H9 (cell line): ENCODE measurements around the gene ITGA7. TPM values are rescaled to one million over a fixed set of nuclear protein-coding genes. Genes with fewer than 3 reads are reported as not detected.
A peak's percentile ranks its signal among the peaks of the same experiment; 100 is the strongest.

Source experiments
- DNase-seq: peaks from one replicate; pipeline ENCODE4 v3.0.0-alpha.2; 2017
- H2AFZ ChIP-seq: one replicate; pipeline ENCODE4 v1.6.1; 2013; ENCODE audit warnings: mild to moderate bottlenecking, low read length, control low read depth, moderate library complexity
- H2AK5ac ChIP-seq: 2 replicates; pipeline ENCODE4 v1.6.1; 2013; ENCODE audit warnings: low read length, control low read depth, mixed read lengths; ENCODE audit not compliant: insufficient read length
- H2BK120ac ChIP-seq: one replicate; pipeline ENCODE4 v1.6.1; 2013; ENCODE audit warnings: low read depth, mild to moderate bottlenecking, low read length, control low read depth, inconsistent platforms; ENCODE audit not compliant: poor library complexity, severe bottlenecking
- H2BK12ac ChIP-seq: 2 replicates; pipeline ENCODE4 v1.6.1; 2013; ENCODE audit warnings: low read length, control low read depth, mixed read lengths, low read depth; ENCODE audit not compliant: insufficient read length
- H2BK15ac ChIP-seq: 2 replicates; pipeline ENCODE4 v1.6.1; 2013; ENCODE audit warnings: low read depth, low read length, control low read depth
- H2BK20ac ChIP-seq: one replicate; pipeline ENCODE4 v1.6.1; 2013; ENCODE audit warnings: low read depth, mild to moderate bottlenecking, low read length, control low read depth, inconsistent platforms; ENCODE audit not compliant: poor library complexity, severe bottlenecking
- H2BK5ac ChIP-seq: 2 replicates; pipeline ENCODE4 v1.6.1; 2013; ENCODE audit warnings: low read length, control low read depth, mixed read lengths; ENCODE audit not compliant: insufficient read length
- H3K14ac ChIP-seq: 2 replicates; pipeline ENCODE4 v1.6.1; 2013; ENCODE audit warnings: low read length, control low read depth; ENCODE audit not compliant: insufficient read depth
- H3K18ac ChIP-seq: 2 replicates; pipeline ENCODE4 v1.6.1; 2013; ENCODE audit warnings: low read depth, mild to moderate bottlenecking, mixed read lengths, low read length, control low read depth; ENCODE audit not compliant: insufficient read length
- H3K23ac ChIP-seq: 2 replicates; pipeline ENCODE4 v1.6.1; 2013; ENCODE audit warnings: low read length, control low read depth, mixed read lengths, low read depth; ENCODE audit not compliant: insufficient read length
- H3K23me2 ChIP-seq: 2 replicates; pipeline ENCODE4 v1.6.1; 2013; ENCODE audit warnings: low read depth, mild to moderate bottlenecking, mixed read lengths, low read length, control low read depth; ENCODE audit not compliant: insufficient read length, poor library complexity, severe bottlenecking
- H3K27ac ChIP-seq: 2 replicates; pipeline ENCODE4 v1.5.1; 2013; ENCODE audit warnings: low read length, control low read depth, mixed read lengths, low read depth; ENCODE audit not compliant: insufficient read length
- H3K27me3 ChIP-seq: 2 replicates; pipeline ENCODE4 v1.6.1; 2013; ENCODE audit warnings: low read length, control low read depth, inconsistent platforms; ENCODE audit not compliant: insufficient read depth
- H3K4ac ChIP-seq: 2 replicates; pipeline ENCODE4 v1.6.1; 2013; ENCODE audit warnings: low read depth, mild to moderate bottlenecking, control low read depth, inconsistent platforms, low read length, moderate library complexity
- H3K4me1 ChIP-seq: 2 replicates; pipeline ENCODE4 v1.6.1; 2013; ENCODE audit warnings: low read length, control low read depth, inconsistent platforms; ENCODE audit not compliant: insufficient read depth
- H3K4me2 ChIP-seq: 2 replicates; pipeline ENCODE4 v1.6.1; 2013; ENCODE audit warnings: low read length, control low read depth, mixed read lengths; ENCODE audit not compliant: insufficient read length, insufficient read depth
- H3K56ac ChIP-seq: 2 replicates; pipeline ENCODE4 v1.6.1; 2013; ENCODE audit warnings: low read depth, mild to moderate bottlenecking, mixed read lengths, low read length, control low read depth; ENCODE audit not compliant: insufficient read length
- H3K79me1 ChIP-seq: 2 replicates; pipeline ENCODE4 v1.6.1; 2013; ENCODE audit warnings: low read depth, mild to moderate bottlenecking, moderate library complexity, low read length, control low read depth, inconsistent platforms; ENCODE audit not compliant: insufficient read depth, poor library complexity, severe bottlenecking
- H3K79me2 ChIP-seq: 2 replicates; pipeline ENCODE4 v1.6.1; 2013; ENCODE audit warnings: low read length, control low read depth, inconsistent platforms; ENCODE audit not compliant: insufficient read depth
- H3K9ac ChIP-seq: 2 replicates; pipeline ENCODE4 v1.6.1; 2013; ENCODE audit warnings: low read length, control low read depth, mixed read lengths; ENCODE audit not compliant: insufficient read length; ENCODE audit errors: extremely low read depth
- H3K9me3 ChIP-seq: one replicate; pipeline ENCODE4 v1.6.1; 2013; ENCODE audit warnings: low read depth, low read length, inconsistent platforms; ENCODE audit not compliant: control insufficient read depth
- H3T11ph ChIP-seq: one replicate; pipeline ENCODE4 v1.6.1; 2013; ENCODE audit warnings: mild to moderate bottlenecking, low read length, control low read depth, inconsistent platforms
- H4K20me1 ChIP-seq: one replicate; pipeline ENCODE4 v1.6.1; 2013; ENCODE audit not compliant: control insufficient read depth, insufficient read length, insufficient read depth
- H4K5ac ChIP-seq: 2 replicates; pipeline ENCODE4 v1.6.1; 2013; ENCODE audit warnings: low read depth, mild to moderate bottlenecking, mixed read lengths, low read length, control low read depth; ENCODE audit not compliant: insufficient read length
- H4K8ac ChIP-seq: replicated peaks from 2 replicates; pipeline ENCODE4 v1.6.1; 2013; ENCODE audit warnings: low read length, control low read depth, mixed read lengths, low read depth; ENCODE audit not compliant: insufficient read length
- H4K91ac ChIP-seq: 2 replicates; pipeline ENCODE4 v1.6.1; 2013; ENCODE audit warnings: low read depth, mild to moderate bottlenecking, moderate library complexity, mixed read lengths, low read length, control low read depth; ENCODE audit not compliant: insufficient read length
- H3K27ac Mint-ChIP-seq, 3 experiments: 2 replicates in 2 of 3; 3 replicates in 1 of 3; pipeline ENCODE4 v1.8.0; 2020 to 2021; ENCODE audit warnings: mixed read lengths in 3 of 3, mild to moderate bottlenecking in 1 of 3, moderate library complexity in 1 of 3
- H3K27me3 Mint-ChIP-seq: 2 replicates; pipeline ENCODE4 v1.8.0; 2021; ENCODE audit warnings: low read depth, mild to moderate bottlenecking, moderate library complexity, mixed read lengths
- H3K36me3 Mint-ChIP-seq, 3 experiments: 2 replicates in 2 of 3; 3 replicates in 1 of 3; pipeline ENCODE4 v1.8.0; 2020 to 2021; ENCODE audit warnings: low read depth in 3 of 3, mixed read lengths in 3 of 3; ENCODE audit not compliant: insufficient read depth in 1 of 3
- H3K4me1 Mint-ChIP-seq, 2 experiments: 2 replicates each; pipeline ENCODE4 v1.8.0; 2020; ENCODE audit warnings: mixed read lengths in 2 of 2
- H3K4me3 Mint-ChIP-seq, 2 experiments: 2 replicates in 1 of 2; 3 replicates in 1 of 2; pipeline ENCODE4 v1.8.0; 2020 to 2021; ENCODE audit warnings: mild to moderate bottlenecking in 2 of 2, mixed read lengths in 2 of 2, moderate library complexity in 1 of 2
- H3K9me3 Mint-ChIP-seq, 2 experiments: 2 replicates in 1 of 2; 3 replicates in 1 of 2; pipeline ENCODE4 v1.8.0; 2020; ENCODE audit warnings: mild to moderate bottlenecking in 2 of 2, mixed read lengths in 2 of 2, moderate library complexity in 1 of 2
- CTCF ChIP-seq: fragments of 200-600 bp; sonication (generic); conservative IDR thresholded peaks from 3 replicates; pipeline ENCODE4 v1.8.0; 2021; ENCODE audit warnings: antibody characterized with exemption, mild to moderate bottlenecking
- total RNA-seq: library from RNA; stranded (reverse); gene quantifications from 2 replicates; pipeline ENCODE4 v1.2.1, GENCODE V29; 2021

Gene ITGA7
- total RNA-seq, 1 experiment from 2014 or later: 119 TPM

- no peaks in the 10 kb centered on the region for H4K20me1 ChIP-seq
- H2BK15ac ChIP-seq: no peak overlapping the region
- H3K27me3 Mint-ChIP-seq: peaks cover 9% of the 10 kb centered on the region
- H3K36me3 Mint-ChIP-seq: no peaks in the 10 kb centered on the region; a peak in 1 of 7 replicates
- H3K4me3 Mint-ChIP-seq: no peak overlapping the region
- H4K8ac ChIP-seq: no peak overlapping the region
- no peak overlapping the region for H2BK20ac ChIP-seq
- H3K27ac Mint-ChIP-seq: peak overlapping the region in 1 of 3 experiments; percentile 88; a peak in 1 of 7 replicates
- H2AFZ ChIP-seq: no peak overlapping the region
- no peak overlapping the region for H3K23ac ChIP-seq
- no peaks in the 10 kb centered on the region for H3K79me2 ChIP-seq
- no peak overlapping the region for H3K4ac ChIP-seq
- H2AK5ac ChIP-seq: no peak overlapping the region
- H3K14ac ChIP-seq: no peak overlapping the region
- no peak overlapping the region for H3K18ac ChIP-seq
- H3K9me3 ChIP-seq: no peaks in the 10 kb centered on the region
- no peaks in the 10 kb centered on the region for H3K27me3 ChIP-seq
- peaks cover 0 to 3% of the 10 kb centered on the region in 2 experiments; a peak in 1 of 4 replicates for H3K4me1 Mint-ChIP-seq
- H2BK12ac ChIP-seq: no peak overlapping the region
- no peaks in the 10 kb centered on the region for H3K23me2 ChIP-seq
- H3T11ph ChIP-seq: no peak overlapping the region
- no peak overlapping the region for H3K27ac ChIP-seq
- H2BK5ac ChIP-seq: no peak overlapping the region
- no peak overlapping the region for H4K5ac ChIP-seq
- no peak overlapping the region for H3K9ac ChIP-seq
- peak; percentile 22 for DNase-seq
- H3K79me1 ChIP-seq: no peaks in the 10 kb centered on the region
- H4K91ac ChIP-seq: no peak overlapping the region
- no peak overlapping the region for H3K56ac ChIP-seq
- H3K4me2 ChIP-seq: no peak overlapping the region
- H3K4me1 ChIP-seq: no peaks in the 10 kb centered on the region
- no peak for TF ChIP-seq CTCF
- no peak overlapping the region for H2BK120ac ChIP-seq
- H3K9me3 Mint-ChIP-seq: no peaks in the 10 kb centered on the region
Observed at GRCh38 chr12:55670276-55670675, 37.4 kb downstream of the ITGA7 start.
